Testis (tissue), 3 donors: ENCODE results near the gene CTSW. TPM values are rescaled to one million over a fixed set of nuclear protein-coding genes. Genes with fewer than 3 reads are reported as not detected.

Source experiments
- DNase-seq: peaks from one replicate; pipeline ENCODE4 v3.0.0-alpha.2; 2019
- H3K27ac ChIP-seq, 2 donors: fragments of 200-600 bp; sonication (generic); one replicate each; pipeline ENCODE4 v1.5.1; 2019
- H3K27me3 ChIP-seq: fragments of 200-600 bp; sonication (generic); one replicate; pipeline ENCODE4 v1.5.1; 2019
- H3K36me3 ChIP-seq: fragments of 200-600 bp; sonication (generic); one replicate; pipeline ENCODE4 v1.5.1; 2017; ENCODE audit warnings: low read depth; ENCODE audit errors: missing control alignments
- H3K4me1 ChIP-seq: fragments of 200-600 bp; sonication (generic); one replicate; pipeline ENCODE4 v1.5.1; 2019
- H3K4me3 ChIP-seq, 2 donors: fragments of 200-600 bp; sonication (generic); one replicate each; pipeline ENCODE4 v1.5.1; 2017 to 2019
- H3K9me3 ChIP-seq: fragments of 200-600 bp; sonication (generic); one replicate; pipeline ENCODE4 v1.5.1; 2017
- CTCF ChIP-seq, 3 experiments: fragments of 450-650 bp in 2 of 3; fragments of 200-600 bp in 1 of 3; sonication (generic) in 1 of 3; IDR thresholded peaks; one replicate each; pipeline ENCODE4 v1.5.1; 2016 to 2019; ENCODE audit warnings: antibody characterized with exemption in 3 of 3, mild to moderate bottlenecking in 2 of 3, moderate library complexity in 1 of 3
- POLR2A ChIP-seq: fragments of 450-650 bp; IDR thresholded peaks from one replicate; pipeline ENCODE4 v1.6.1; 2017; ENCODE audit warnings: antibody characterized with exemption, mild to moderate bottlenecking, moderate library complexity
- WGBS, 2 donors: methylation state at CpG; one replicate each; pipeline ENCODE4 v1.1.5; 2018; 5-methylcytosine and 5-hydroxymethylcytosine counted together
- intact Hi-C: fragments of 100-400 bp; cut with DNase I; formaldehyde crosslinking; loops from one replicate; pipeline ENCODE4 v1.15.1; 2023; ENCODE audit warnings: low total_unique reads
- polyA plus RNA-seq: library from polyadenylated mRNA; stranded (reverse); fragments of 350-450 nt; fragmentation: Illumina TruSeq; extraction: RNeasy Lipid Tissue Mini Kit (QIAGEN cat#74804); gene quantifications from one replicate; pipeline ENCODE4 v1.2.3, GENCODE V29; 2014; ENCODE audit warnings: low read depth, low replicate concordance; ENCODE audit not compliant: insufficient read depth
- total RNA-seq, 2 donors: library from RNA; depleted of rRNA; stranded (reverse); fragments of >200 nt; gene quantifications; one replicate each; pipeline ENCODE4 v1.2.3, GENCODE V29; 2016

Gene CTSW
- total and polyA plus RNA-seq, 3 donors from 2014 or later: 0.71 to 4.4 (median 2.7) TPM

- Histone ChIP-seq H3K27me3 (no peaks in the 10 kb centered on the region), H3K36me3 (no peaks in the 10 kb centered on the region), H3K9me3 (no peaks in the 10 kb centered on the region), H3K4me3 (no peak overlapping the region), H3K4me1 (peaks cover 14% of the 10 kb centered on the region), H3K27ac (no peak overlapping the region)
- no peak for DNase-seq
- intact Hi-C loops: no loop called here
- WGBS, 2 donors: 68 to 70% methylated on average over 6 to 9 of the region's 9 CpGs
- TF ChIP-seq POLR2A (no peak), CTCF (IDR thresholded peaks at IDR 0.05) (no peak)
These were observed 48.3 kb downstream of the CTSW start for GRCh38 chr11:65927904-65928397.

DNA sequence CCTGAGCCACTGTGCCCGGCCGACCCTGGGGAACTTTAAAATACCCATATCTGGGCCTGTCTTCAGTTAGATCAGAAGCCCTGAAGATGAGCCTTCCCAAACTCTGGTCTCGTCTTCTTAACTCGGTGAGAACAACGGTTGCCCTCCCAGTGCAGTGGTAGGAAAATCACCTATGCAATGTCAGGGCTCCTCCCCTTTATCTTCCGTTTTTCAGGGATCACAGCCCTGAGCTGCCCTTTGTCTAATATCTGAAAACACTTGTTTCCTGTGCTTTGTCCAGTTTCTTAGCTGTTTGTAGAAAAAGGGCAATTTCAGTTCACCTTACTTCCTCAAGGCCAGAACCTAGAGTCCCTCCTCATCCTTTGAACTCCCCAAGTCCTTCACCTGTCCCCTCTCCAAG, 49.0 kb downstream of the CTSW start:
- DNase-seq: no peak
- Histone ChIP-seq H3K4me1 (peaks cover 14% of the 10 kb centered on the region), H3K36me3 (no peaks in the 10 kb centered on the region), H3K27ac (no peak overlapping the region), H3K9me3 (no peaks in the 10 kb centered on the region), H3K4me3 (no peak overlapping the region), H3K27me3 (no peaks in the 10 kb centered on the region)
- 63 to 69% methylated on average over 6 of the region's 6 CpGs for WGBS, 2 donors
- intact Hi-C loops: no loop called here
- TF ChIP-seq POLR2A (no peak), CTCF (IDR thresholded peaks at IDR 0.05) (no peak)

DNA sequence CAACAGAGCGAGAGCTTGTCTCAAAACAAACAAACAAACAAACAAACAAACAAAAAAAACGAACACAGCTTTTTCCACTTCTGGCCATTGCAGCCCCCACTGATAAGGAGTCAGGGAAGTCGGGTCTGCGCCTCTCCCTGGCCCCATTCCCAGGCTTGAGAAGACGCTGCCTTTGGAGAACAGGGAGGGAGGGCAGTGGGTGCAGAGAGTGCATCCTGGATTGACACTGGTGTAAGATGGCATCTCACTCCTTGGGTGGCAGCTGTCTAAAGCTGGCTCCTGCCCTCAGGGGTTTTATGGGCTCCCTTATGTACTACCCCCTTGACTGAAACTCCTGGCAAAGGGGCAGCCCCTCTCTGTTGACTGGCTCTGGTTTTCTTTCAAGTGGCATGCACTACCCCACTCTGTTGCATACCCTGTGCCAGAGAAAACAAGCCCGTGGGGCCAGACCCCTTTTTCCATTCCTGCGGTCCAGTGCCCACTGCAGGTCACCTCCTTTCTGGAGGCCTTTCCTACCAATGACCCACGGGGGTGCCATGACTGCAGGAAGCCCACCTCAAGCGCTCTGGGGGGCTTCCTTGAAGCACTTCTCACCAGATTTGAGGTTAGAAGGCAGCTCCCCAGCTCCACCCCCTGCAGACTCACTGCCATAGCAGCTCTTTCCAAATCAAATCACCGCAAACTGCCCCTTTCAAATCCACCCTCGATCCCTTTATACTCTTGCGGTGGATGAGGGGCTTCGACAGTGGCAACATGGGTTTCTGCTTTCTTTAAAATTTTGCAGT, 52.3 kb downstream of the CTSW start:
- Histone ChIP-seq H3K36me3 (no peaks in the 10 kb centered on the region), H3K4me1 (peaks cover 14% of the 10 kb centered on the region), H3K4me3 (no peak overlapping the region), H3K9me3 (no peaks in the 10 kb centered on the region), H3K27me3 (no peaks in the 10 kb centered on the region), H3K27ac (no peak overlapping the region)
- intact Hi-C loops: no loop called here
- WGBS, 2 donors: 59% methylated on average over 13 of the region's 13 CpGs
- no peak for DNase-seq
- TF ChIP-seq POLR2A (no peak), CTCF (IDR thresholded peaks at IDR 0.05) (no peak)

DNA sequence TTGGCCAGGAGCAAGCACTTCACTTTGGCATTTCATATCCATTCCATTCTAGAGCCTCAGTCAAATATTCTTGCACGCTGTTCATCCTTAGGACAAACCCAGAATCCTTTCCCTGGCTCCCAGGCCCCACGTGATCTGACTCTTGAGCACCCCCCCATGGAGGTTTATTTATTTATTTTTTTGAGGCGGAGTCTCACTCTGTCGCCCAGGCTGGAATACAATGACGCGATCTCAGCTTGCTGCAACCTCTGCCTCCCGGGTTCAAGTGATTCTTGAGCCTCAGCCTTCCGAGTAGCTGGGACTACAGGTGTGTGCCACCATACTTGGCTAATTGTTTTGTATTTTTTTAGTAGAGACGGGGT, 52.9 kb downstream of the CTSW start:
- peaks cover 14% of the 10 kb centered on the region for H3K4me1 ChIP-seq
- no peak for TF ChIP-seq POLR2A
- no peak for TF ChIP-seq CTCF (IDR thresholded peaks at IDR 0.05)
- H3K27ac ChIP-seq: peak overlapping the region in 1 of 2 donors; percentile 66
- intact Hi-C loops: no loop called here
- DNase-seq: no peak
- no peaks in the 10 kb centered on the region for H3K9me3 ChIP-seq
- H3K36me3 ChIP-seq: no peaks in the 10 kb centered on the region
- H3K4me3 ChIP-seq: no peak overlapping the region
- WGBS, 2 donors: 40 to 61% methylated on average over 7 to 9 of the region's 9 CpGs
- no peaks in the 10 kb centered on the region for H3K27me3 ChIP-seq

Other genes with a start within 250 kb of the CTSW start
- gene SIPA1, start 241.7 kb upstream of the CTSW start, total RNA-seq: 10 to 100 TPM; 15.2 to 23.5 TPM
- 29.0 TPM for gene SIPA1, start 241.7 kb upstream of the CTSW start, polyA plus RNA-seq
- 10 to 100 TPM; 64.9 to 82.0 TPM for gene RELA, start 216.9 kb upstream of the CTSW start, total RNA-seq
- 47.5 TPM for gene RELA, start 216.9 kb upstream of the CTSW start, polyA plus RNA-seq
- 100 to 1,000 TPM; 101 to 121 TPM for gene KAT5, start 167.6 kb upstream of the CTSW start, total RNA-seq
- 154 TPM for gene KAT5, start 167.6 kb upstream of the CTSW start, polyA plus RNA-seq
- gene RNASEH2C, start 159.0 kb upstream of the CTSW start, total RNA-seq: 10 to 100 TPM; 70.9 to 71.1 TPM
- 29.1 TPM for gene RNASEH2C, start 159.0 kb upstream of the CTSW start, polyA plus RNA-seq
- 10 to 100 TPM; 13.5 to 14.8 TPM for gene AP5B1, start 98.9 kb upstream of the CTSW start, total RNA-seq
- gene AP5B1, start 98.9 kb upstream of the CTSW start, polyA plus RNA-seq: 4.5 TPM
- gene OVOL1, start 92.8 kb upstream of the CTSW start, total RNA-seq: 10 to 100 TPM; 27.6 to 33.9 TPM
- gene OVOL1, start 92.8 kb upstream of the CTSW start, polyA plus RNA-seq: 72.4 TPM
- gene SNX32, start 45.9 kb upstream of the CTSW start, total RNA-seq: 1 to 10 TPM; 3.2 to 4.0 TPM
- gene SNX32, start 45.9 kb upstream of the CTSW start, polyA plus RNA-seq: 4.9 TPM
- 100 to 1,000 TPM; 522 to 570 TPM for gene CFL1, start 21.7 kb upstream of the CTSW start, total RNA-seq
- gene CFL1, start 21.7 kb upstream of the CTSW start, polyA plus RNA-seq: 647 TPM
- 10 to 100 TPM; 57.2 to 74.0 TPM for gene MUS81, start 19.4 kb upstream of the CTSW start, total RNA-seq
- gene MUS81, start 19.4 kb upstream of the CTSW start, polyA plus RNA-seq: 49.9 TPM
- 10 to 100 TPM; 47.4 to 52.4 TPM for gene EFEMP2, start 7.0 kb upstream of the CTSW start, total RNA-seq
- gene EFEMP2, start 7.0 kb upstream of the CTSW start, polyA plus RNA-seq: 100 TPM
- 100 to 1,000 TPM; 144 to 149 TPM for gene FIBP, start 8.6 kb downstream of the CTSW start, total RNA-seq
- gene FIBP, start 8.6 kb downstream of the CTSW start, polyA plus RNA-seq: 131 TPM
- gene CCDC85B, start 10.8 kb downstream of the CTSW start, total RNA-seq: 100 to 1,000 TPM in 1 of 2 donors, 10 to 100 TPM in 1; 77.1 to 102 TPM
- gene CCDC85B, start 10.8 kb downstream of the CTSW start, polyA plus RNA-seq: 17.1 TPM
- 1 to 10 TPM; 1.7 to 2.0 TPM for gene FOSL1, start 20.6 kb downstream of the CTSW start, total RNA-seq
- 1.7 TPM for gene FOSL1, start 20.6 kb downstream of the CTSW start, polyA plus RNA-seq
- gene C11orf68, start 39.2 kb downstream of the CTSW start, total RNA-seq: 10 to 100 TPM; 54.4 to 54.8 TPM
- gene C11orf68, start 39.2 kb downstream of the CTSW start, polyA plus RNA-seq: 89.2 TPM
- gene DRAP1, start 39.6 kb downstream of the CTSW start, total RNA-seq: 100 to 1,000 TPM; 215 to 243 TPM
- gene DRAP1, start 39.6 kb downstream of the CTSW start, polyA plus RNA-seq: 304 TPM
- gene TSGA10IP, start 65.6 kb downstream of the CTSW start, total RNA-seq: 1 to 10 TPM; 5.4 to 5.5 TPM
- gene TSGA10IP, start 65.6 kb downstream of the CTSW start, polyA plus RNA-seq: 17.8 TPM
- 100 to 1,000 TPM in 1 of 2 donors, 10 to 100 TPM in 1; 81.1 to 102 TPM for gene SART1, start 81.9 kb downstream of the CTSW start, total RNA-seq
- 56.8 TPM for gene SART1, start 81.9 kb downstream of the CTSW start, polyA plus RNA-seq
- gene EIF1AD, start 122.3 kb downstream of the CTSW start, total RNA-seq: 10 to 100 TPM; 43.2 to 46.5 TPM
- 42.5 TPM for gene EIF1AD, start 122.3 kb downstream of the CTSW start, polyA plus RNA-seq
- 100 to 1,000 TPM; 105 to 133 TPM for gene BANF1, start 122.7 kb downstream of the CTSW start, total RNA-seq
- 193 TPM for gene BANF1, start 122.7 kb downstream of the CTSW start, polyA plus RNA-seq
- gene CST6, start 132.2 kb downstream of the CTSW start, total RNA-seq: 10 to 100 TPM in 1 of 2 donors, 1 to 10 TPM in 1; 6.6 to 11.9 TPM
- 3.0 TPM for gene CST6, start 132.2 kb downstream of the CTSW start, polyA plus RNA-seq
- gene CATSPER1, start 146.6 kb downstream of the CTSW start, total RNA-seq: 10 to 100 TPM in 1 of 2 donors, 1 to 10 TPM in 1; 8.9 to 12.5 TPM
- gene CATSPER1, start 146.6 kb downstream of the CTSW start, polyA plus RNA-seq: 33.7 TPM
- gene GAL3ST3, start 169.3 kb downstream of the CTSW start, total RNA-seq: 1 to 10 TPM; 2.0 to 4.0 TPM
- 0.84 TPM for gene GAL3ST3, start 169.3 kb downstream of the CTSW start, polyA plus RNA-seq
- gene SF3B2, start 172.5 kb downstream of the CTSW start, total RNA-seq: 100 to 1,000 TPM; 307 to 315 TPM
- gene SF3B2, start 172.5 kb downstream of the CTSW start, polyA plus RNA-seq: 341 TPM
- gene PACS1, start 190.4 kb downstream of the CTSW start, total RNA-seq: 100 to 1,000 TPM; 130 to 131 TPM
- gene PACS1, start 190.4 kb downstream of the CTSW start, polyA plus RNA-seq: 111 TPM